Neural progenitor cell (in vitro differentiated cells): ENCODE results near the gene NUP93. TPM values are rescaled to one million over a fixed set of nuclear protein-coding genes. Genes with fewer than 3 reads are reported as not detected.

ENCODE experiments used
- DNase-seq: peaks from one replicate; pipeline ENCODE4 v3.0.0-alpha.2; 2016; ENCODE audit warnings: low spot score
- H2AFZ ChIP-seq: fragments of 200-600 bp; sonication (generic); replicated peaks from 2 replicates; pipeline ENCODE4 v1.6.1; 2016; ENCODE audit warnings: antibody characterized with exemption
- H3F3A ChIP-seq: fragments of 200-600 bp; sonication (generic); 2 replicates; pipeline ENCODE4 v1.6.1; 2016; ENCODE audit warnings: antibody characterized with exemption, low read depth
- H3K27ac ChIP-seq: fragments of 200-600 bp; sonication (generic); 2 replicates; pipeline ENCODE4 v1.5.1; 2016; ENCODE audit warnings: mild to moderate bottlenecking
- H3K27me3 ChIP-seq: fragments of 200-600 bp; sonication (generic); 2 replicates; pipeline ENCODE4 v1.6.1; 2016; ENCODE audit warnings: mild to moderate bottlenecking, moderate library complexity
- H3K36me3 ChIP-seq: fragments of 200-600 bp; sonication (generic); 2 replicates; pipeline ENCODE4 v1.5.1; 2016
- H3K4me1 ChIP-seq: fragments of 200-600 bp; sonication (generic); 2 replicates; pipeline ENCODE4 v1.6.1; 2016; ENCODE audit warnings: mixed run types
- H3K4me2 ChIP-seq: fragments of 200-600 bp; sonication (generic); 2 replicates; pipeline ENCODE4 v1.6.1; 2016
- H3K4me3 ChIP-seq: fragments of 200-600 bp; sonication (generic); 2 replicates; pipeline ENCODE4 v1.5.1; 2016
- H3K79me2 ChIP-seq: fragments of 200-600 bp; sonication (generic); 2 replicates; pipeline ENCODE4 v1.6.1; 2016; ENCODE audit warnings: low read depth
- H3K9ac ChIP-seq: fragments of 200-600 bp; sonication (generic); 2 replicates; pipeline ENCODE4 v1.6.1; 2016
- H3K9me3 ChIP-seq: fragments of 200-600 bp; sonication (generic); 2 replicates; pipeline ENCODE4 v1.5.1; 2016; ENCODE audit warnings: low read depth
- H4K20me1 ChIP-seq: fragments of 200-600 bp; sonication (generic); 2 replicates; pipeline ENCODE4 v1.6.1; 2016; ENCODE audit warnings: low read depth
- H3K27ac Mint-ChIP-seq: 3 replicates; pipeline ENCODE4 v1.8.0; 2021; ENCODE audit warnings: mixed read lengths
- H3K27me3 Mint-ChIP-seq: 2 replicates; pipeline ENCODE4 v1.8.0; 2022; ENCODE audit warnings: low read depth, mild to moderate bottlenecking, inconsistent platforms, moderate library complexity, mixed read lengths; ENCODE audit not compliant: insufficient read depth
- H3K36me3 Mint-ChIP-seq: 3 replicates; pipeline ENCODE4 v1.8.0; 2021; ENCODE audit warnings: mixed read lengths
- H3K4me1 Mint-ChIP-seq: 3 replicates; pipeline ENCODE4 v1.8.0; 2021; ENCODE audit warnings: mixed read lengths
- H3K4me3 Mint-ChIP-seq: 3 replicates; pipeline ENCODE4 v1.8.0; 2021; ENCODE audit warnings: mild to moderate bottlenecking, moderate library complexity, mixed read lengths
- H3K9me3 Mint-ChIP-seq: 3 replicates; pipeline ENCODE4 v1.8.0; 2020; ENCODE audit warnings: mixed read lengths
- EZH2 ChIP-seq: fragments of 200-600 bp; sonication (generic); IDR thresholded peaks from 2 replicates; pipeline ENCODE4 v1.6.1; 2017; ENCODE audit warnings: antibody characterized with exemption, mild to moderate bottlenecking, moderate library complexity
- EZH2phosphoT487 ChIP-seq: fragments of 200-600 bp; sonication (generic); IDR thresholded peaks from 2 replicates; pipeline ENCODE4 v1.6.1; 2017; ENCODE audit warnings: antibody characterized with exemption
- total RNA-seq: library from RNA; depleted of rRNA; stranded (reverse); fragments of >200 nt; gene quantifications from 2 replicates; pipeline ENCODE4 v1.2.3, GENCODE V29; 2015; ENCODE audit warnings: low replicate concordance
- TF ChIP-seq, protein P1 (sequence below): fragments of 200-600 bp; sonication (generic); IDR thresholded peaks from 2 replicates; pipeline ENCODE4 v1.5.1; 2017; ENCODE audit warnings: antibody characterized with exemption, mild to moderate bottlenecking

The NUP93 gene
- total RNA-seq, 1 donor from 2014 or later, result 116 TPM

DNA sequence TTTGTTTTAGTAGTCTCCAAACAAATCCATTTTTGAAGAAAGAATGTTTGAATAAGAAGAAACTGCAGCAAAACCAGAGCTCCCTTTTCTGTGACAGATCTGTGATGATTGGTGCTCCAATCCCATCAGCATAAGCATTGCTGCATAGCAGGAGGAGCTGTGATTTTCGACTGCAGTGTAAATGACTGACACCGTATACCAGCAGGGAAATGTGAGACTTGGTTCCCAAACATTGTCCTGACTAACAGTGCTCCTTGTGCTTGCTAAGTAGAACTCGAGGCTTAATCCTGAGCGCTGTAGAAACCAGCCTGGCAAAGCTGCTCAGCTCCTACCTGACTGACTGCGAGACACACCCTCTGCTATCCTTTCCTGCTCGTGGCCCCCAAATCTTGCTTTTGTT lies 57.2 kb downstream of the NUP93 start:
- no peak overlapping the region for H3K27ac Mint-ChIP-seq
- peak overlapping the region; percentile 62 for H3K4me2 ChIP-seq
- H3K9me3 Mint-ChIP-seq, result no peaks in the 10 kb centered on the region
- peaks cover 84% of the 10 kb centered on the region for H3K79me2 ChIP-seq
- no peak overlapping the region for H2AFZ ChIP-seq
- TF ChIP-seq EZH2phosphoT487 (no peak), EZH2 (no peak)
- TF ChIP-seq, protein P1, sequence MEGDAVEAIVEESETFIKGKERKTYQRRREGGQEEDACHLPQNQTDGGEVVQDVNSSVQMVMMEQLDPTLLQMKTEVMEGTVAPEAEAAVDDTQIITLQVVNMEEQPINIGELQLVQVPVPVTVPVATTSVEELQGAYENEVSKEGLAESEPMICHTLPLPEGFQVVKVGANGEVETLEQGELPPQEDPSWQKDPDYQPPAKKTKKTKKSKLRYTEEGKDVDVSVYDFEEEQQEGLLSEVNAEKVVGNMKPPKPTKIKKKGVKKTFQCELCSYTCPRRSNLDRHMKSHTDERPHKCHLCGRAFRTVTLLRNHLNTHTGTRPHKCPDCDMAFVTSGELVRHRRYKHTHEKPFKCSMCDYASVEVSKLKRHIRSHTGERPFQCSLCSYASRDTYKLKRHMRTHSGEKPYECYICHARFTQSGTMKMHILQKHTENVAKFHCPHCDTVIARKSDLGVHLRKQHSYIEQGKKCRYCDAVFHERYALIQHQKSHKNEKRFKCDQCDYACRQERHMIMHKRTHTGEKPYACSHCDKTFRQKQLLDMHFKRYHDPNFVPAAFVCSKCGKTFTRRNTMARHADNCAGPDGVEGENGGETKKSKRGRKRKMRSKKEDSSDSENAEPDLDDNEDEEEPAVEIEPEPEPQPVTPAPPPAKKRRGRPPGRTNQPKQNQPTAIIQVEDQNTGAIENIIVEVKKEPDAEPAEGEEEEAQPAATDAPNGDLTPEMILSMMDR, result no peak
- H4K20me1 ChIP-seq, result peaks cover 50% of the 10 kb centered on the region
- peak overlapping the region; percentile 8 for H3K27ac ChIP-seq
- H3K27me3 Mint-ChIP-seq, result no peaks in the 10 kb centered on the region
- H3K4me3 ChIP-seq, result no peak overlapping the region
- peaks cover 49% of the 10 kb centered on the region for H3K4me1 Mint-ChIP-seq
- peaks cover 66% of the 10 kb centered on the region for H3K4me1 ChIP-seq
- no peaks in the 10 kb centered on the region for H3K36me3 ChIP-seq
- no peak overlapping the region for H3K9ac ChIP-seq
- H3K27me3 ChIP-seq, result no peaks in the 10 kb centered on the region
- H3K36me3 Mint-ChIP-seq, result no peaks in the 10 kb centered on the region
- H3F3A ChIP-seq, result peaks cover 26% of the 10 kb centered on the region
- DNase-seq, result peak; percentile 56
- no peaks in the 10 kb centered on the region for H3K9me3 ChIP-seq
- H3K4me3 Mint-ChIP-seq, result no peak overlapping the region

DNA sequence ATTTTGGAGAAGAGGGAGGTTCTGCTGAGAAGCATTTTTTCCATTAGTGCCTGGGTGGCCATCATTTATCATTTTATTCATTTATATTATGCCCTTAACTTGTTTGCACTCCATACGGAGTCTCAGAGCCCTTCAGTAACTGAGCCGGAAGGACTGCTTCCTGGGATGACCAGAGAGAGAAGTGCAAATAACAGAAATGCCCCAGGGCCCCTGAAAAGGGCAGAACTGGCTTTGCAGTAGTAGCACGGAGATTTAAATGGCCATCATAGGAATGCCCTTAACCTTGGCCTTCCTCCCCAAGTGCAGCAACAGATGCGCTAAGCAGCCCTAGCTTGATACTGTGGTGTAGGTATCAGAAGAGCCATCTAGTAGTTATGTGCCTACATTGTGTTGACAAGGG lies 58.5 kb downstream of the NUP93 start:
- peaks cover 31% of the 10 kb centered on the region for H3F3A ChIP-seq
- no peak overlapping the region for H3K4me3 ChIP-seq
- no peak overlapping the region for H3K27ac ChIP-seq
- Mint-ChIP-seq H3K9me3 (no peaks in the 10 kb centered on the region), H3K27me3 (no peaks in the 10 kb centered on the region), H3K27ac (no peak overlapping the region), H3K4me1 (peaks cover 41% of the 10 kb centered on the region), H3K36me3 (no peaks in the 10 kb centered on the region), H3K4me3 (no peak overlapping the region)
- peaks cover 65% of the 10 kb centered on the region for H3K4me1 ChIP-seq
- no peaks in the 10 kb centered on the region for H3K27me3 ChIP-seq
- no peak for TF ChIP-seq EZH2phosphoT487
- TF ChIP-seq, protein P1, result no peak
- TF ChIP-seq EZH2, result no peak
- H3K79me2 ChIP-seq, result peaks cover 82% of the 10 kb centered on the region
- no peak for DNase-seq
- peak overlapping the region; percentile 62 for H3K4me2 ChIP-seq
- no peaks in the 10 kb centered on the region for H3K36me3 ChIP-seq
- H4K20me1 ChIP-seq, result peaks cover 59% of the 10 kb centered on the region
- no peak overlapping the region for H3K9ac ChIP-seq
- no peak overlapping the region for H2AFZ ChIP-seq
- H3K9me3 ChIP-seq, result no peaks in the 10 kb centered on the region

DNA sequence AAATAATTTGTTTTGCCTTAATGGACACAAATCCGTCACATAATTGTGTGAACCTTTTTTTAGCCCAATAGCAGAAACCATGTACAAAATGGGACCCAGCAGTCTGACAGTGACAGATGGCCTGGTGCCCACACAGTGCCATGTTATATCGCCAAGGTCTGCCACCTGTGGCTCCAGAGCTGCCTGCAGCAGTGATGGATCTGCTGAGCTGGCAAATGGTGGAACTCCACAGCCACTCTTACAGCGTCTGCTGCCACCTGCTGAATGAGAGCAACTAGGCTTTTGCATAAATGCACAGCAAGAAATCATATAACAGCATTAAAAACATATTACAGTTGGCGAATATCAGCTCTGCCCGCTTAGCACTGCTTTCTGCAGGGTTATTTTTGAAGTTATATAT lies 59.4 kb downstream of the NUP93 start:
- Mint-ChIP-seq H3K4me1 (peaks cover 39% of the 10 kb centered on the region), H3K4me3 (no peak overlapping the region), H3K9me3 (no peaks in the 10 kb centered on the region), H3K36me3 (no peaks in the 10 kb centered on the region), H3K27me3 (no peaks in the 10 kb centered on the region), H3K27ac (no peak overlapping the region)
- H3K27me3 ChIP-seq, result no peaks in the 10 kb centered on the region
- peaks cover 60% of the 10 kb centered on the region for H3K4me1 ChIP-seq
- TF ChIP-seq EZH2 (no peak), EZH2phosphoT487 (no peak)
- TF ChIP-seq, protein P1, result peak; percentile 36
- no peaks in the 10 kb centered on the region for H3K36me3 ChIP-seq
- no peak overlapping the region for H3K27ac ChIP-seq
- peaks cover 64% of the 10 kb centered on the region for H4K20me1 ChIP-seq
- no peak overlapping the region for H2AFZ ChIP-seq
- H3K9ac ChIP-seq, result no peak overlapping the region
- no peak overlapping the region for H3K4me2 ChIP-seq
- no peak for DNase-seq
- H3K4me3 ChIP-seq, result no peak overlapping the region
- no peaks in the 10 kb centered on the region for H3K9me3 ChIP-seq
- H3F3A ChIP-seq, result peaks cover 35% of the 10 kb centered on the region
- peaks cover 82% of the 10 kb centered on the region for H3K79me2 ChIP-seq
